ENCODE data around the gene CFAP47. TPM values are rescaled to one million over a fixed set of nuclear protein-coding genes. Genes with fewer than 3 reads are reported as not detected.
"Not testable (repeated sequence)": the region's sequence is repeated elsewhere in the genome, so short reads cannot be mapped to it uniquely, and the experiment has no call there.

The CFAP47 gene, protein sequence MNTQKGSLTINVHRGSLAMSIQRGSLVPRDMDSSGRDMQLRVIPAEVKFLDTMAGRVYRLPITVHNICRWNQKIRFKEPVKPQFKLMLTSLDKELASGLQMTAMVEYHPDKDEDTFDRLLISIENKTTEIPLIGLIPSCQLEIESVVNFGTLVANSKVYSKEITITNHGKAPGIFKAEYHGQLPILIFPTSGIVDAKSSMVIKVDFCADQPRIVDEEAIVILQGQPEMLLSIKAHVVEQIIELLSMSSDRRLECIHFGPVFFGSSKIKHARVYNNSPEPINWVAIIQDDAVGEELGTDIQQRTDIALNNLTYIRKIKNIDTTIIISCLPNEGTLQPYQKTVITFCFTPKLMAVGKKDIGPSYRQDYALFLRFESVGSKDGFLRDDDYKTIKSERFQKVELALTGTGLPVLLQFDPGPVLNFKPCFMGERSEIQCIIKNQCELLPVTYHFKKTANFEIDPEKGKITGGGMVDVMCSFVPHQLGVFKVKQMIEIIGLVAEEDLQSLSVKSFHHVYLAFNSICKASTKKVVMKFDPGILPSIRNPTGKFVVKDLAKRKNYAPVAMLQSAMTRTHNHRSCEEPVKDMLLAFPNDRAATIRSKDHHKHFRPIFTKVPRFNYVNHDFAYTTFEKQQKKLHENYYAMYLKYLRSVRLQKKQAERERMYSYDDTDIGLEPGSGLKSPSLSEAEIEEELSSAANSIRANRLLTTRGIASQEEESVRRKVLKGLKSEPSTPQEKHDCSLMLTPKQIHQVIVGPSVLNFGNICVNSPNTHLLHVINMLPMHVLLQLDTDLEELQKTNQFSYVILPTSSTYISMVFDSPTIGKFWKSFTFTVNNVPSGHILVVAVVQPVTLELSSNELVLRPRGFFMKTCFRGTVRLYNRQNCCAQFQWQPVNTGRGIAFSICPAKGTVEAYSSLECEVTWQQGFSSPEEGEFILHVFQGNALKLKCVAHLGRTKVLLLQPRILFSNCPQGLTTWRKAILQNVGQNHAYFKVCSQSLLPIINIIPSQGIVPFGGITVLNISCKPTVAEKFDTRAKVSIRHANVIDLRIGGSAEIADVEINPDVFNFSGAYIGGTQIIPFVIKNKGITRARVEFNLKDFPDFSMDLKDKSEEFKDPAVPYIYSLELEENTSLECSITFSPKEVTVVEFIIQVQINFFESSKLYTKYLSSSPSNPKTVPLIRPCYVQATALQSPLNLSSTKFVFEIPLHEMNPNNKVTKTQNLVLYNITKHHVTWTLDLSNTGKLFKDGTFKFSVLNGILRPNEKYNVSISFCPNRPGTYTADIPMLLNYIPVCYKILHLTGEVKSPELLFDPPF (N-terminal part only)
- not detected for total RNA-seq
- long read RNA-seq = 0 reads

GRCh38 chrX:35919536-35920309, at the start of gene CFAP47:
TSS of gene CFAP47 (plus strand) at chrX:35919734. CDS start at chrX:35919800, 66 bp downstream.
- no peak for DNase-seq (ENCODE audit: low spot score)

DNA sequence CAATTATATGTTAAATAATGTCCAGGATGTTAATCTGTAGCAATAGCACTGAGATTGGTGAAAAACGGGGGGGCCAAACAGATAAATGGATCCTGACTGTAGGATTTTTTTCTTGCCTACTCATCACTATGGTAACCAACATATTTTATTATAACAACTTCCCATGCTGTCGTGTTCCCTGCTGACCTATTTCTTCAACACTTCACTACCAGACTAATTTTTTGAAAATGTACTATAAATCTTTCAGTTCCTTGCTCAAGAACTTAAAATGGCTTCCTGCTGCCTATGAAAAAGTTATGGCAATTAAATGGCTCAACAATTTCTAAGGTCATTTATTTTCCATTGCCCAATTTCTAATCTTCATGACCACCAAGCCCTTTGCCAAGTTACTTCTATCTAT, 38.9 kb upstream of the CFAP47 start:
- no peak for DNase-seq (ENCODE audit: low spot score)

GRCh38 chrX:35886135-35886534, 33.4 kb upstream of the CFAP47 start:
- DNase-seq (ENCODE audit: low spot score) = no peak

DNA sequence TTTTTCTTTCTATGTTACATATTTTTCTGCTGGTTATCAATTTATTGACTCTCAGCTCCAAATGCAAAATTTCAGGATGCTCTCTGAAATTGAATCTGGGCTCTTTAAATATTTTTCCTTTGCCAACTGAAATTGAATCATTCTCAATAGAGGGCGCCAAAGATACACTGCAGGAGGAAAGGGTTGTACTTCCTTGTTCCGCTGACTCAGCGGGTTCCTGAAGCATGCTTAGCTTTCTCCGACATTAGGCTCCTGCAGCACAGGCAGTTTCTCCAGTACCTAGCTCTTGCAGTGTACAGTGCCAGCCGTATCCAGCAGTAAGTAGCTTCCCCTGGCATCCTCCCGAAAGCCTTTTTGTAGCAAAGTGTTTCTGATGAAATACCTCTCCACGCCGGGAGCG, 28.8 kb upstream of the CFAP47 start:
- DNase-seq (ENCODE audit: low spot score) = no peak

- not testable (repeated sequence) for DNase-seq (ENCODE audit: low spot score)
Observed at GRCh38 chrX:35986816-35987215, 67.3 kb downstream of the CFAP47 start.

DNA sequence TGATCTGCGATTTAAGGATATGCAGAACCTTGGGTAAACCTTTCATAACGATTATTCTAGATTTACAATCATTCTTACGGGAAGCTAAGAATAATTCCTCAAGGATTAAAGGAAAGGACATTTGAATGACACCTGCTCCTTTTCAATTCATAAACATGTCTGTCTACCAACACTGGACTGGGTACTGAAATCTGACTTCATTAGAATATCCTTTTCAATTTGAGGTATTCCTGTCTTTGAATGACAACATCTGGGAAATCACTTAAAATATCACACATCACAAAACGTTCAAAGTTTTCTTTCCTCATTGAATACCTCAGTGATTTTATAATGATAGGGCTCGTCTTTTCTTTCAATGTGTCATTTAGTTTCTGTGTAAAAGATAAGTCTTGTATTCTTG, 87.7 kb downstream of the CFAP47 start:
- no peak for DNase-seq (ENCODE audit: low spot score)

DNA sequence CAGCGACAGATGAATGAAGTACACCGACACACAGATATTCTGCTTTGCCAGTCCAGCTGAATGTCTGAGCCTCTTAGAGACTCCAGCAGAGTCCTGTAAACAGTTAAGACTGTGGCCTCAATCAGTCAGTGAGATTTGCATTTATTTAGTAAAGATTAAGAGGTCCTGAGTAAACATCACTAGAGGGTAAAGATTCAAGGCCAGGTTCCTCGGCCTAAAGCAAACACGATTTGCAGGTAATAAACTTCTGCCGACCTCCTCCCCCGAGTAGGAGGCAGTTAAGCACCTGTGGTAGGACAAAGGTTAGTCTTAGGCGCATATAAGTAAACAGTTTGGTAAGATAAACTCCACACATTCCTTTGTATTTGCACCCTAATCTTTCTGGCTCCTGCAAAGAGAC, 99.6 kb downstream of the CFAP47 start:
- no peak for DNase-seq (ENCODE audit: low spot score)

- no peak for DNase-seq (ENCODE audit: low spot score)
Observed at GRCh38 chrX:36035550-36035949, 116.0 kb downstream of the CFAP47 start.

GRCh38 chrX:36062778-36063177, 143.2 kb downstream of the CFAP47 start:
- no peak for DNase-seq (ENCODE audit: low spot score)

GRCh38 chrX:36071061-36071460, 151.5 kb downstream of the CFAP47 start:
- no peak for DNase-seq (ENCODE audit: low spot score)

GRCh38 chrX:36075009-36075408, 155.5 kb downstream of the CFAP47 start:
- DNase-seq (ENCODE audit: low spot score) = not testable (repeated sequence)

DNA sequence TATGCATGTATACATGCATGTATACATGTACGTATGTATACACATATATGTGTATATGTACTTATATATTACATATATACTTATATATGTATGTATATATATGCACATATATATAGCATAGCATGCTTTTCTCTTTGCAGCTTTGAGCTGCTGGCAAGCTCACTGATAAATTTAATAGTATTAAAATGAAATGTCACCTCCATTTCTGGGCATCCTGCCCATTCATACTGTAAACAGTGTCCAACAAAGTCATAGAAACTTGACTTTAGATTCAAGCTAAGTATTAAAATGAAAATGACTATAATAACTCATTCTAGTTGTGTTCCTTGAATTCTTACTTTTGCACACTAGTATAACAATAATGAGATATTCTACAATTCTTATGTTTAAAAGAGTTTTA, 163.7 kb downstream of the CFAP47 start:
- no peak for DNase-seq (ENCODE audit: low spot score)

GRCh38 chrX:36087366-36087765, 167.8 kb downstream of the CFAP47 start:
- no peak for DNase-seq (ENCODE audit: low spot score)

- DNase-seq (ENCODE audit: low spot score) = not testable (repeated sequence)
Observed at GRCh38 chrX:36088939-36089338, 169.4 kb downstream of the CFAP47 start.

- DNase-seq (ENCODE audit: low spot score) = no peak
Observed at GRCh38 chrX:36102425-36102824, 182.9 kb downstream of the CFAP47 start.

GRCh38 chrX:36116222-36116621, 196.7 kb downstream of the CFAP47 start:
- DNase-seq (ENCODE audit: low spot score) = no peak

DNA sequence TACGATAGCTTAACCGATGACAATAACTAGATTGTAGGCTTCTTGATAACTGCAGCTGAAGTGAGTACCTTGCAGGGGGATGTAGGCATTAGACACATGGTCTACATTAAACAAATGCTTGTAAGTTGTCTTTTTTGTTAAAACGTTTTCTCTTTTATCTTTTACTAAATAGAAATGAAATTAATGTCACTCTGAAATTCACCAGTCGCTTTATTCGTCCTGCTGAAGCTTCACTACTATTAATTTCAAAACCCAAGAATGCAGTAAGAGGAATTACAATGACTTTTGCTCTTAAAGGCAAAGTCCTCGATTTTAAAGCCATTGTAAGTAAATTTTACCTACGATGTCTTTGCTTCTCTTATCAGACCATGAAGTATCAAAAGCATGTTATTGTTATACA, 239.7 kb downstream of the CFAP47 start:
- DNase-seq (ENCODE audit: low spot score) = no peak

GRCh38 chrX:36160081-36160480, 240.5 kb downstream of the CFAP47 start:
- DNase-seq (ENCODE audit: low spot score) = no peak

GRCh38 chrX:36198575-36198974, 279.0 kb downstream of the CFAP47 start:
- no peak for DNase-seq (ENCODE audit: low spot score)

GRCh38 chrX:36199928-36200327, 280.4 kb downstream of the CFAP47 start:
- DNase-seq (ENCODE audit: low spot score) = no peak

DNA sequence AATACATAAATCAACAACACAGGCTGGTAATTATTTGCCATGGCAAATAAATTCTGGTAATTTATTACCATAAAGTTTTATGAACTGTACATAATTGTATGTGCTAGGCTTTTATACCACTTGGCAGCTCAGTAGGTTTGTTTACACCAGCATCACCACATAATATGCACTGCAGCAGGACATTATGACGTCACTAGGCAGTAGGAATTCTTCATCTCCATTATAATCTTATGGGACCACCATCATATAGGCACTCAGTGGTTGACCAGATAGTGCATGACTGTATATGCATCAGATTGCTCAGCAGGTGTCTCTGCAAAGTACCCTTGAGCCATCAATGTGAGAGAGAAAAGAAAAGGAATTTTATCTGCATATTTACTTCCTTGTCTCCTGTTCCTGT, 295.4 kb downstream of the CFAP47 start:
- DNase-seq (ENCODE audit: low spot score) = no peak
